Measurements from ENCODE around the gene ZNF628. TPM values are rescaled to one million over a fixed set of nuclear protein-coding genes. Genes with fewer than 3 reads are reported as not detected.

The ZNF628 gene
- total and polyA plus RNA-seq, 2 of the 8 experiments (the other 6 are each of a cell fraction or from before 2014, with no cell fraction given): 1.7 to 10.8 TPM

DNA sequence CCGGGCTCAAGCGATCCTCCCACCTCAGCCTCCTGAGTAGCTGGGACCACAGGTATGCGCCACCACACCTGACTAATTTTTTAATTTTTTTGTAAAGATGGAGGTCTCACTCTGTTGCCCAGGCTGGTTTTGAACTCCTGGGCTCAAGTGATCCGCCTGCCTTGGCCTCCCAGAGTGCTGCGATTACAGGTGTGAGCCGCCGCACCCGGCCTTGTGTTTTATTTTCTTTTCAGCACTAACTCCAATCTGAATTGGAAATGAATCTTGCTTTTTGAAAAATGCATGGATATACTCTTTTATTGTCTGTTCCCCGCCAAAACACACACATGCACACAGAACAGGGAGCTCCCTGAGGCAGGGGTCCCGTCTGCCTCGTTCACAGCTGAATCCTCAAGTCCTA lies 13.7 kb upstream of the ZNF628 start:
- Histone ChIP-seq H2BK20ac (ENCODE audit: low read length) (no peak overlapping the region), H3K23me2 (ENCODE audit: low read depth, low read length) (peaks cover 1% of the 10 kb centered on the region; the same call in 1 of the 2 replicates), H3K27ac (ENCODE audit: low read depth, low read length) (no peak overlapping the region), H3K9me3 (ENCODE audit: insufficient read depth in 2 of 2, low read depth in 1 of 2, low read length in 1 of 2) (no peaks in the 10 kb centered on the region), H3K79me1 (ENCODE audit: low read depth, low read length) (peaks cover 9% of the 10 kb centered on the region), H4K8ac (ENCODE audit: extremely low read depth, insufficient read depth, low read length) (no peak overlapping the region; the same call in 1 of the 2 replicates), H3K4ac (replicated peaks; ENCODE audit: insufficient read length, low read depth, low read length) (no peak overlapping the region), H3K56ac (replicated peaks; ENCODE audit: insufficient read length, low read depth, low read length) (no peak overlapping the region), H2BK120ac (replicated peaks; ENCODE audit: low read depth, low read length) (no peak overlapping the region), H3K23ac (ENCODE audit: insufficient read length) (no peak overlapping the region), H3K4me3 (ENCODE audit: extremely low read depth in 1 of 4, insufficient read depth in 2 of 4, low read depth in 3 of 4, low read length in 4 of 4) (no peak overlapping the region), H2BK12ac (ENCODE audit: low read depth, low read length) (no peak overlapping the region), H2AFZ (ENCODE audit: low read length) (no peak overlapping the region), H3K9ac (replicated peaks in 1 of 4; ENCODE audit: extremely low read depth in 1 of 4, low read depth in 3 of 4, low read length in 3 of 4) (no peak overlapping the region), H2BK15ac (ENCODE audit: low read length) (no peak overlapping the region), H3K4me1 (replicated peaks in 1 of 4; ENCODE audit: control insufficient read depth in 3 of 4, insufficient read depth in 4 of 4, low read length in 3 of 4) (peaks cover 3 to 26% (median 17%) of the 10 kb centered on the region in 4 experiments), H4K20me1 (replicated peaks in 1 of 2; ENCODE audit: control insufficient read depth in 1 of 2, insufficient read depth in 2 of 2, low read length in 2 of 2) (no peaks in the 10 kb centered on the region), H4K5ac (ENCODE audit: insufficient read length, low read depth, low read length) (no peak overlapping the region), H3K18ac (ENCODE audit: extremely low read depth, low read length) (no peak overlapping the region), H4K91ac (replicated peaks; ENCODE audit: insufficient read length, low read length) (no peak overlapping the region), H2AK5ac (ENCODE audit: low read depth, low read length) (no peak overlapping the region), H3K14ac (ENCODE audit: insufficient read length) (no peak overlapping the region), H3K36me3 (ENCODE audit: control insufficient read depth in 2 of 4, insufficient read depth in 4 of 4, low read length in 3 of 4) (no peaks in the 10 kb centered on the region), H3K27me3 (replicated peaks in 1 of 4; ENCODE audit: control insufficient read depth in 3 of 4, extremely low read depth in 1 of 4, insufficient read depth in 3 of 4, low read length in 3 of 4) (no peaks in the 10 kb centered on the region; a peak in 1 of 7 replicates), H2BK5ac (ENCODE audit: low read depth, low read length) (no peak overlapping the region), H3K4me2 (ENCODE audit: insufficient read depth in 1 of 2, low read depth in 2 of 2, low read length in 2 of 2) (no peak overlapping the region; a peak in 1 of 4 replicates), H3K79me2 (ENCODE audit: control insufficient read depth in 1 of 2, insufficient read depth in 2 of 2, low read length in 2 of 2) (peaks cover 0 to 13% of the 10 kb centered on the region in 2 experiments; a peak in 2 of 4 replicates)
- no peak for FAIRE-seq
- 94% methylated on average over 11 of the region's 11 CpGs; no CpG with 5 or more reads in 1 of the 2 experiments for WGBS, 2 experiments (ENCODE audit: extremely low coverage in 1 of 2, insufficient coverage in 1 of 2, insufficient read length in 1 of 2, insufficient replicate concordance in 2 of 2, low coverage in 1 of 2, low lambda C conversion rate in 2 of 2, missing lambda C conversion rate in 1 of 2)
- ChIA-PET CTCF (ENCODE audit: partially characterized antibody) (interaction anchor here (1.0 to 1.4 kb wide), 6 partner anchors 9 to 171 kb away, joined by 3 to 6 read pairs (median 4); no protein-coding TSS in a partner anchor), POLR2A (ENCODE audit: partially characterized antibody) (interaction anchor here (0.9 to 2.9 kb wide), 4 partner anchors 11 to 22 kb away, joined by 3 to 8 read pairs (median 4); partner anchors contain the start of genes NAT14 and ZNF628)
- no peak for DNase-seq (ENCODE audit: low read depth in 1 of 2, low spot score in 2 of 2)
- TF ChIP-seq HDAC2 (IDR thresholded peaks at IDR 0.05; ENCODE audit: borderline replicate concordance in 1 of 2, low read depth in 2 of 2, low read length in 2 of 2): no peak
- no peak for TF ChIP-seq CBX5 (IDR thresholded peaks at IDR 0.05; ENCODE audit: low read depth, low read length)
